Activated CD4-positive, alpha-beta T cell treated with anti-CD3 and anti-CD28 coated beads for 36 hours (primary cell): Measurements from ENCODE around the gene TMBIM6. TPM values are rescaled to one million over a fixed set of nuclear protein-coding genes. Genes with fewer than 3 reads are reported as not detected.

Source experiments
- ATAC-seq: fragments of 200-7000 bp; cut with Tn5 transposase; one replicate; pipeline ENCODE4 v1.10.0; 2021; ENCODE audit warnings: mild to moderate bottlenecking, moderate library complexity
- CTCF ChIA-PET: fragments of 350-600 bp; sonication (Branson Sonifier 250); formaldehyde crosslinking; loops from one replicate; lab custom pipeline; 2021; ENCODE audit warnings: antibody characterized with exemption; lab: Charles Lee
- POLR2A ChIA-PET: fragments of 350-600 bp; sonication (Branson Sonifier 250); formaldehyde crosslinking; loops from one replicate; lab custom pipeline; 2021; ENCODE audit warnings: antibody characterized with exemption, inconsistent platforms; lab: Charles Lee
- DNase-seq: peaks from one replicate; pipeline ENCODE4 v3.0.0-alpha.2; 2020
- H3K27ac Mint-ChIP-seq: one replicate; pipeline ENCODE4 v1.8.0; 2021; ENCODE audit warnings: mixed read lengths
- H3K27me3 Mint-ChIP-seq: one replicate; pipeline ENCODE4 v1.8.0; 2021; ENCODE audit warnings: mixed read lengths
- H3K36me3 Mint-ChIP-seq: one replicate; pipeline ENCODE4 v1.8.0; 2021; ENCODE audit warnings: low read depth, mixed read lengths
- H3K4me1 Mint-ChIP-seq: one replicate; pipeline ENCODE4 v1.8.0; 2021; ENCODE audit warnings: mixed read lengths
- H3K4me3 Mint-ChIP-seq: one replicate; pipeline ENCODE4 v1.8.0; 2021; ENCODE audit warnings: mild to moderate bottlenecking, moderate library complexity, mixed read lengths
- H3K9me3 Mint-ChIP-seq: one replicate; pipeline ENCODE4 v1.8.0; 2021; ENCODE audit warnings: low read depth, mixed read lengths
- intact Hi-C, 2 experiments: fragments of 100-400 bp; cut with DNase I in 1 of 2; cut with micrococcal nuclease in 1 of 2; formaldehyde crosslinking; loops; one replicate each; pipeline versions ENCODE4 v1.14.2 to v1.15.1; 2022 to 2024; cut with DNase I, micrococcal nuclease
- total RNA-seq, 2 experiments: library from RNA; stranded (reverse); gene quantifications; one replicate each; pipeline ENCODE4 v1.2.3, GENCODE V29; 2021

The TMBIM6 gene
- total RNA-seq, 2 experiments from 2014 or later: 378 to 450 TPM

- POLR2A ChIA-PET: no interaction called here
- ATAC-seq (no peak), DNase-seq (no peak)
- intact Hi-C loops: no loop called here
- Mint-ChIP-seq H3K4me1 (no peaks in the 10 kb centered on the region), H3K27ac (no peak overlapping the region), H3K36me3 (no peaks in the 10 kb centered on the region), H3K27me3 (no peaks in the 10 kb centered on the region), H3K4me3 (no peak overlapping the region), H3K9me3 (peaks cover 5% of the 10 kb centered on the region)
- CTCF ChIA-PET: no interaction called here
These were observed 48.6 kb downstream of the TMBIM6 start for GRCh38 chr12:49789992-49790391.

GRCh38 chr12:49790741-49791555 lies 49.6 kb downstream of the TMBIM6 start:
- DNase-seq (no peak), ATAC-seq (no peak)
- no peak overlapping the region for H3K4me3 Mint-ChIP-seq
- H3K9me3 Mint-ChIP-seq: peaks cover 5% of the 10 kb centered on the region
- ChIA-PET POLR2A (interaction anchor here (0.6 kb wide), 1 partner anchor 24 kb away, joined by 4 read pairs; no protein-coding TSS in a partner anchor), CTCF (no interaction called here)
- H3K27me3 Mint-ChIP-seq: no peaks in the 10 kb centered on the region
- intact Hi-C loops: no loop called here
- H3K4me1 Mint-ChIP-seq: no peaks in the 10 kb centered on the region
- H3K27ac Mint-ChIP-seq: no peak overlapping the region
- H3K36me3 Mint-ChIP-seq: no peaks in the 10 kb centered on the region

GRCh38 chr12:49791700-49792099 lies 50.3 kb downstream of the TMBIM6 start:
- Mint-ChIP-seq H3K27ac (no peak overlapping the region), H3K9me3 (peaks cover 5% of the 10 kb centered on the region), H3K27me3 (no peaks in the 10 kb centered on the region), H3K4me3 (no peak overlapping the region), H3K36me3 (no peaks in the 10 kb centered on the region), H3K4me1 (no peaks in the 10 kb centered on the region)
- ChIA-PET POLR2A (no interaction called here), CTCF (no interaction called here)
- intact Hi-C loops: no loop called here
- DNase-seq: no peak
- ATAC-seq: no peak

GRCh38 chr12:49792181-49792970 lies 51.0 kb downstream of the TMBIM6 start:
- ChIA-PET POLR2A (no interaction called here), CTCF (no interaction called here)
- peaks cover 5% of the 10 kb centered on the region for H3K9me3 Mint-ChIP-seq
- ATAC-seq (no peak), DNase-seq (no peak)
- H3K27ac Mint-ChIP-seq: no peak overlapping the region
- H3K4me3 Mint-ChIP-seq: no peak overlapping the region
- H3K4me1 Mint-ChIP-seq: no peaks in the 10 kb centered on the region
- no peaks in the 10 kb centered on the region for H3K36me3 Mint-ChIP-seq
- intact Hi-C loops: no loop called here
- no peaks in the 10 kb centered on the region for H3K27me3 Mint-ChIP-seq

- CTCF ChIA-PET: no interaction called here
- no peak overlapping the region for H3K27ac Mint-ChIP-seq
- H3K27me3 Mint-ChIP-seq: no peaks in the 10 kb centered on the region
These were observed 51.7 kb downstream of the TMBIM6 start for GRCh38 chr12:49792976-49793580.

GRCh38 chr12:49793620-49794019 lies 52.3 kb downstream of the TMBIM6 start:
- no peaks in the 10 kb centered on the region for H3K36me3 Mint-ChIP-seq
- H3K4me1 Mint-ChIP-seq: no peaks in the 10 kb centered on the region
- intact Hi-C loops: no loop called here
- ChIA-PET CTCF (no interaction called here), POLR2A (no interaction called here)
- DNase-seq (no peak), ATAC-seq (no peak)
- H3K27ac Mint-ChIP-seq: no peak overlapping the region
- no peaks in the 10 kb centered on the region for H3K27me3 Mint-ChIP-seq
- no peaks in the 10 kb centered on the region for H3K9me3 Mint-ChIP-seq
- no peak overlapping the region for H3K4me3 Mint-ChIP-seq

More at GRCh38 chr12:49792976-49793580, 51.7 kb downstream of the TMBIM6 start:
- no peaks in the 10 kb centered on the region for H3K4me1 Mint-ChIP-seq
- DNase-seq (no peak), ATAC-seq (no peak)
- H3K9me3 Mint-ChIP-seq: no peaks in the 10 kb centered on the region
- POLR2A ChIA-PET: no interaction called here
- intact Hi-C loops: no loop called here
- no peak overlapping the region for H3K4me3 Mint-ChIP-seq
- H3K36me3 Mint-ChIP-seq: no peaks in the 10 kb centered on the region

GRCh38 chr12:49794021-49794420 lies 52.7 kb downstream of the TMBIM6 start:
- CTCF ChIA-PET: interaction anchor here (0.6 kb wide), 1 partner anchor 952 kb away, joined by 3 read pairs; no protein-coding TSS in a partner anchor
- ATAC-seq (no peak), DNase-seq (no peak)
- POLR2A ChIA-PET: no interaction called here
- intact Hi-C loops: no loop called here
- Mint-ChIP-seq H3K4me3 (no peak overlapping the region), H3K9me3 (no peaks in the 10 kb centered on the region), H3K27me3 (no peaks in the 10 kb centered on the region), H3K36me3 (no peaks in the 10 kb centered on the region), H3K4me1 (no peaks in the 10 kb centered on the region), H3K27ac (no peak overlapping the region)

GRCh38 chr12:49794811-49795653 lies 53.7 kb downstream of the TMBIM6 start:
- no peaks in the 10 kb centered on the region for H3K36me3 Mint-ChIP-seq
- POLR2A ChIA-PET: interaction anchor here (0.5 kb wide), 1 partner anchor 228 kb away, joined by 4 read pairs; no protein-coding TSS in a partner anchor
- intact Hi-C loops: no loop called here
- H3K4me3 Mint-ChIP-seq: no peak overlapping the region
- H3K9me3 Mint-ChIP-seq: no peaks in the 10 kb centered on the region
- DNase-seq (no peak), ATAC-seq (no peak)
- CTCF ChIA-PET: no interaction called here
- no peaks in the 10 kb centered on the region for H3K27me3 Mint-ChIP-seq
- H3K4me1 Mint-ChIP-seq: no peaks in the 10 kb centered on the region
- no peak overlapping the region for H3K27ac Mint-ChIP-seq

GRCh38 chr12:49795654-49796105 lies 54.3 kb downstream of the TMBIM6 start:
- Mint-ChIP-seq H3K27me3 (no peaks in the 10 kb centered on the region), H3K4me3 (no peak overlapping the region), H3K9me3 (no peaks in the 10 kb centered on the region), H3K4me1 (no peaks in the 10 kb centered on the region), H3K36me3 (peaks cover 2% of the 10 kb centered on the region), H3K27ac (no peak overlapping the region)
- ChIA-PET POLR2A (no interaction called here), CTCF (interaction anchor here (0.6 to 2.2 kb wide), 4 partner anchors 18 to 149 kb away, joined by 3 to 10 read pairs (median 3); no protein-coding TSS in a partner anchor)
- DNase-seq (no peak), ATAC-seq (no peak)
- intact Hi-C loops: no loop called here

- Mint-ChIP-seq H3K27ac (no peak overlapping the region), H3K4me3 (no peak overlapping the region), H3K36me3 (peaks cover 2% of the 10 kb centered on the region), H3K4me1 (no peaks in the 10 kb centered on the region), H3K27me3 (no peaks in the 10 kb centered on the region), H3K9me3 (no peaks in the 10 kb centered on the region)
- intact Hi-C loops: no loop called here
- ChIA-PET CTCF (interaction anchor here (0.6 to 2.2 kb wide), 5 partner anchors 18 to 285 kb away, joined by 3 to 10 read pairs (median 3); no protein-coding TSS in a partner anchor), POLR2A (no interaction called here)
- DNase-seq (no peak), ATAC-seq (no peak)
These were observed 54.8 kb downstream of the TMBIM6 start for GRCh38 chr12:49796155-49796554.
